ENCODE data around the gene ATG7.

The ATG7 gene

GRCh38 chr3:11306817-11307589, 34.8 kb downstream of the ATG7 start:
- no peak for TF ChIP-seq CTCF (IDR thresholded peaks at IDR 0.05; ENCODE audit: low read length, missing control alignments)
- no peak overlapping the region for H3K4me3 ChIP-seq (replicated peaks; ENCODE audit: low read depth, low read length)
- DNase-seq (ENCODE audit: low read depth) = peak; percentile 58

- no peak for DNase-seq (ENCODE audit: low read depth)
- H3K4me3 ChIP-seq (replicated peaks; ENCODE audit: low read depth, low read length) = no peak overlapping the region
- TF ChIP-seq CTCF (IDR thresholded peaks at IDR 0.05; ENCODE audit: low read length, missing control alignments) = no peak
These were observed 35.7 kb downstream of the ATG7 start for GRCh38 chr3:11307830-11308432.

GRCh38 chr3:11310258-11310657, 38.1 kb downstream of the ATG7 start:
- DNase-seq (ENCODE audit: low read depth) = no peak
- no peak overlapping the region for H3K4me3 ChIP-seq (replicated peaks; ENCODE audit: low read depth, low read length)
- TF ChIP-seq CTCF (IDR thresholded peaks at IDR 0.05; ENCODE audit: low read length, missing control alignments) = no peak

- TF ChIP-seq CTCF (IDR thresholded peaks at IDR 0.05; ENCODE audit: low read length, missing control alignments) = no peak
- DNase-seq (ENCODE audit: low read depth) = no peak
- no peak overlapping the region for H3K4me3 ChIP-seq (replicated peaks; ENCODE audit: low read depth, low read length)
These were observed 40.0 kb downstream of the ATG7 start for GRCh38 chr3:11312166-11312565.

- TF ChIP-seq CTCF (IDR thresholded peaks at IDR 0.05; ENCODE audit: low read length, missing control alignments) = no peak
- DNase-seq (ENCODE audit: low read depth) = no peak
- no peak overlapping the region for H3K4me3 ChIP-seq (replicated peaks; ENCODE audit: low read depth, low read length)
These were observed 45.1 kb downstream of the ATG7 start for GRCh38 chr3:11317300-11317699.

GRCh38 chr3:11322931-11323330, 50.7 kb downstream of the ATG7 start:
- no peak for TF ChIP-seq CTCF (IDR thresholded peaks at IDR 0.05; ENCODE audit: low read length, missing control alignments)
- no peak for DNase-seq (ENCODE audit: low read depth)
- H3K4me3 ChIP-seq (replicated peaks; ENCODE audit: low read depth, low read length) = no peak overlapping the region

GRCh38 chr3:11323813-11324212, 51.6 kb downstream of the ATG7 start:
- H3K4me3 ChIP-seq (replicated peaks; ENCODE audit: low read depth, low read length) = no peak overlapping the region
- peak; percentile 40 for DNase-seq (ENCODE audit: low read depth)
- no peak for TF ChIP-seq CTCF (IDR thresholded peaks at IDR 0.05; ENCODE audit: low read length, missing control alignments)

Data from fibroblast of pulmonary artery (primary cell).